ENCODE results near the gene ETF1.

The ETF1 gene

DNA sequence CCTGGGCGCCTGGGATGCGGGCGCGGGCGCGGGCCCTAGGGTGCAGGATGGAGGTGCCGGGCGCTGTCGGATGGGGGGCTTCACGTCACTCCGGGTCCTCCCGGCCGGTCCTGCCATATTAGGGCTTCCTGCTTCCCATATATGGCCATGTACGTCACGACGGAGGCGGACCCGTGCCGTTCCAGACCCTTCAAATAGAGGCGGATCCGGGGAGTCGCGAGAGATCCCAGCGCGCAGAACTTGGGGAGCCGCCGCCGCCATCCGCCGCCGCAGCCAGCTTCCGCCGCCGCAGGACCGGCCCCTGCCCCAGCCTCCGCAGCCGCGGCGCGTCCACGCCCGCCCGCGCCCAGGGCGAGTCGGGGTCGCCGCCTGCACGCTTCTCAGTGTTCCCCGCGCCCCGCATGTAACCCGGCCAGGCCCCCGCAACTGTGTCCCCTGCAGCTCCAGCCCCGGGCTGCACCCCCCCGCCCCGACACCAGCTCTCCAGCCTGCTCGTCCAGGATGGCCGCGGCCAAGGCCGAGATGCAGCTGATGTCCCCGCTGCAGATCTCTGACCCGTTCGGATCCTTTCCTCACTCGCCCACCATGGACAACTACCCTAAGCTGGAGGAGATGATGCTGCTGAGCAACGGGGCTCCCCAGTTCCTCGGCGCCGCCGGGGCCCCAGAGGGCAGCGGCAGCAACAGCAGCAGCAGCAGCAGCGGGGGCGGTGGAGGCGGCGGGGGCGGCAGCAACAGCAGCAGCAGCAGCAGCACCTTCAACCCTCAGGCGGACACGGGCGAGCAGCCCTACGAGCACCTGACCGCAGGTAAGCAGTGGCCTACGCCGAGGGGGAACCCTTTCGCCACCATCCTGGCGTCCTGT, 77.5 kb downstream of the ETF1 start, which contains the start of gene EGR1:
Gene EGR1, plus strand, starts transcription at position 219 of the 864 bp plus-strand sequence. Its CDS starts 283 bp downstream, at position 502.
- peak; percentile 96 for DNase-seq (ENCODE audit: low read depth)
- TF ChIP-seq, protein P1, sequence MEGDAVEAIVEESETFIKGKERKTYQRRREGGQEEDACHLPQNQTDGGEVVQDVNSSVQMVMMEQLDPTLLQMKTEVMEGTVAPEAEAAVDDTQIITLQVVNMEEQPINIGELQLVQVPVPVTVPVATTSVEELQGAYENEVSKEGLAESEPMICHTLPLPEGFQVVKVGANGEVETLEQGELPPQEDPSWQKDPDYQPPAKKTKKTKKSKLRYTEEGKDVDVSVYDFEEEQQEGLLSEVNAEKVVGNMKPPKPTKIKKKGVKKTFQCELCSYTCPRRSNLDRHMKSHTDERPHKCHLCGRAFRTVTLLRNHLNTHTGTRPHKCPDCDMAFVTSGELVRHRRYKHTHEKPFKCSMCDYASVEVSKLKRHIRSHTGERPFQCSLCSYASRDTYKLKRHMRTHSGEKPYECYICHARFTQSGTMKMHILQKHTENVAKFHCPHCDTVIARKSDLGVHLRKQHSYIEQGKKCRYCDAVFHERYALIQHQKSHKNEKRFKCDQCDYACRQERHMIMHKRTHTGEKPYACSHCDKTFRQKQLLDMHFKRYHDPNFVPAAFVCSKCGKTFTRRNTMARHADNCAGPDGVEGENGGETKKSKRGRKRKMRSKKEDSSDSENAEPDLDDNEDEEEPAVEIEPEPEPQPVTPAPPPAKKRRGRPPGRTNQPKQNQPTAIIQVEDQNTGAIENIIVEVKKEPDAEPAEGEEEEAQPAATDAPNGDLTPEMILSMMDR (IDR thresholded peaks at IDR 0.05; ENCODE audit: low read length, missing control alignments) = no peak
- H3K4me3 ChIP-seq (replicated peaks; ENCODE audit: low read depth, low read length) = peak within 1 kb of the TSS; percentile 67

- TF ChIP-seq, protein P1 (IDR thresholded peaks at IDR 0.05; ENCODE audit: low read length, missing control alignments) = no peak
- DNase-seq (ENCODE audit: low read depth) = peak; percentile 99
Measured at GRCh38 chr5:138464388-138465260, 78.4 kb downstream of the ETF1 start.

GRCh38 chr5:138464008-138464387, 79.0 kb downstream of the ETF1 start:
- H3K4me3 ChIP-seq (replicated peaks; ENCODE audit: low read depth, low read length) = peak overlapping the region; percentile 67
- TF ChIP-seq, protein P1 (IDR thresholded peaks at IDR 0.05; ENCODE audit: low read length, missing control alignments) = peak; percentile 51
- DNase-seq (ENCODE audit: low read depth) = peak; percentile 98

More at GRCh38 chr5:138464388-138465260, 78.4 kb downstream of the ETF1 start:
- peak overlapping the region; percentile 67 for H3K4me3 ChIP-seq (replicated peaks; ENCODE audit: low read depth, low read length)

GRCh38 chr5:138463419-138464007, 79.5 kb downstream of the ETF1 start:
- TF ChIP-seq, protein P1 (IDR thresholded peaks at IDR 0.05; ENCODE audit: low read length, missing control alignments) = peak; percentile 6
- peak; percentile 27 for DNase-seq (ENCODE audit: low read depth)

GRCh38 chr5:138461343-138462125, 81.5 kb downstream of the ETF1 start:
- DNase-seq (ENCODE audit: low read depth) = peak; percentile 83
- TF ChIP-seq, protein P1 (IDR thresholded peaks at IDR 0.05; ENCODE audit: low read length, missing control alignments) = no peak
- H3K4me3 ChIP-seq (replicated peaks; ENCODE audit: low read depth, low read length) = no peak overlapping the region

More at GRCh38 chr5:138463419-138464007, 79.5 kb downstream of the ETF1 start:
- H3K4me3 ChIP-seq (replicated peaks; ENCODE audit: low read depth, low read length) = peak overlapping the region; percentile 62
